Middle frontal gyrus (tissue), 1 donor: Measurements from ENCODE around the gene TMEM94.

Source experiments
- DNase-seq: peaks from one replicate; pipeline ENCODE4 v3.0.0-alpha.2; 2015; ENCODE audit warnings: low spot score; ENCODE audit errors: extremely low spot score

The TMEM94 gene

GRCh38 chr17:75524269-75524969 lies 68.0 kb downstream of the TMEM94 start:
- no peak for DNase-seq

GRCh38 chr17:75524970-75525805 lies 68.8 kb downstream of the TMEM94 start, which contains the start of gene LLGL2:
TSS of gene LLGL2 (plus strand) at chr17:75525697. CDS start at chr17:75543427, 17,730 bp downstream.
- DNase-seq = no peak

DNA sequence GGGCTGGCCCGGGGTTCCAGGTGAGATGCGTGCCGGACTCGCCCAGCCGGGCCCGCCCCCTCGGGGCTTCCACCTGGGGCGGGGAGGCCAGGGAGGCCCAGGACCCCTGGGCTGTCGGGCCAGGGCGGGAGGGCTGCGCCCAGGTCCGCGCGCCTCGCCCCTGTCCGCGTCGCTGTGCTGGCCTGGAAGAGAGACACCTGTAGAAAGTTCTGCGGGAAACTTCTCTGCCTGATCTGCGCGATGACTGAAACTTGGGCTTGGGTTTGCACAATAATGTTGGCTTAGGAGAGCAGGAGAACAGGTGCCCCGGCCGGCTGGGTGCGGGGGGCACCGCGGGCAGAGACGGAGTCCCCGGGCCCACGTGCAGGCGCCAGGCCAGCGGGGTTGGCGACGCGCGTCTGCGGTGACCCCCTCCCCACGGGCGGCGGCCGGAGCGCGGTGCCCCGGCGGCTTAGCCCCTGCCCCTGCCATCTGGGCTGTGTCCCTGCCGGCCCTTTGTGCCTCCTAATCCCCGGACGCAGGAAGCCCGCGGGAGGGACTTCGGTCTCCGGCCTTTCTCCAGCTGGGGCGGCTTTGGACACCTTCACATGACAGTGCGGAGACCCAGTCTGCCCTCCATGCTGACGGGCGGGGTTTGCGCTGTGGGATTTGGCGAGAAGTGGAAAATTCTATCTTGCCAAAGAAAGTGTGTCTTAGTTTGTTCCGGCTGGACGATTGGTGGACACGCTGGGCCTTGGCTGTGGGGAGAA lies 69.5 kb downstream of the TMEM94 start:
- no peak for DNase-seq

DNA sequence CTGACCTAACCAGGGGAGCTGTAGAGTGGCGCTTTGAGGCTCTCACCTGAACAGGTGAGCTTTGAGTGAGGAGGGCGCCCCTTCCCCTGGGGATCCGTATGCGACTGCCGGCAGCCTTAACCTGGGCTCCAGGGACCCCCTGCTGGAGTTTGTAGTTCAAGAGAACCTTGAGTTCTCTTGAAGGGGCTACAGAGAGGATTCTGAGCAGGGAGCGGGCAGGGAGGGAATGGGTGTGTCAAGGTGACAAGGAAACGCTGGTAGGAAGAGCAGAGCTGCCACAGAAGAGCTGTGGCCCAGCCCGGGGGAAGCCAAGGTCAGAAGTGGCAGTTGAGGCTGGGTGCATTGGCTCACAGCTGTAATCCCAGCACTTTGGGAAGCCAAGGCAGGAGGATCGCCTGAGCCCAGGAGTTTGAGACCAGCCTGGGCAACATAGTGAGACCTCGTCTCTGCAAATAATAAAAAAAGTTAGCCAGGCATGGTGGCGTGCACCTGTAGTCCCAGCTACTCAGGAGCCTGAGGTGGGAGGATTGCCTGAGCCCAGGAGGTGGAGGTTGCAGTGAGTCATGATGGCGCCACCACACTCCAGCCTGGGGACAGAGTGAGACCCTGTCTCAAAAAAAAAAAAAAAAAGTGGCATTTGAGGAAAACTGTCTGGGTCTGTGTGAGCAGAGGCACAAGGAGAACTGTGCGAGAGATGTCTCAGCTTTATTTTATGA lies 70.3 kb downstream of the TMEM94 start:
- DNase-seq = no peak

DNA sequence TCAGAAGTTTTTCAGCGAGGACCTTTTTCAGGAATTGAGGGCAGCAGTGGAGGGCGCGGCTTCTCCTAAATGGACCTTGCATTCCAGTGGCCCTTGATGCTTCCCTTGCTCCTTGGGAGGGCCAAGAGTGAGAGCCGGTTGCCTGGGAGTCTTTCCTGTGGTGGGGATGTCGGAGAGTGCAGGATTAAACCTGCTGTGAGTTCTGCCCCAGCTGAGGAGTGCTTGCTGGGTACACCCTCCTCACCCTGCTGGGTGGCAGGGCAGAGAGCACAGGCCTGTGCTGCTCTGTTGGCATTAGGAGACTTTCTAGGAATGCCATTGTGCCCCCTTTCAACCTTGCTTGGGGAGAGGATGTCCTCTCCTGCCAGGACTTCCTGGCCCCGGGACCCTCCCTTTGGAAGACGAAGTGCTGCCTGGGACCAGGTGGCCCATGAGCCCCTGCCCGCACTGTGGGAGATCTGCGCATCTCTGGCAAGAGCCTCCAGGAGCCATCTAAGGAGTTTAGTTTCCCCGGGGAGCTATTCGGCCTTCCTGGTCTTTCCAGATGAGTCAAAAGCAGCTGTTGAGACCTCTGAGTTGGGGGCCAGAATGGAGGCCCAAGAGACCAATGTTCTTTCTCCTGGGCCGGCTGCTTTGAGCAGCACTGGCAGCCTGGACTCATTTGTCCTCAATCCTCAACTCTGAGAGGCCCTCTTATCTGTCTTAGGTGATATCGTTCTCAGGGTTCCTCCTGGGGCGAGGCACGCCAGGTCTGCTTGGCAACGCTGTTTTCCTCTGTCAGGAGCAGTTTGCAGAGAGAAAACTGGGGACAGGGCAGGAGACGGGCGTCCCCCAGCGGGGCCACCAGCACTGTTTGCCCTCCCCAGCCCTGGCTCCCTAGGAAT lies 74.6 kb downstream of the TMEM94 start:
- DNase-seq = no peak

DNA sequence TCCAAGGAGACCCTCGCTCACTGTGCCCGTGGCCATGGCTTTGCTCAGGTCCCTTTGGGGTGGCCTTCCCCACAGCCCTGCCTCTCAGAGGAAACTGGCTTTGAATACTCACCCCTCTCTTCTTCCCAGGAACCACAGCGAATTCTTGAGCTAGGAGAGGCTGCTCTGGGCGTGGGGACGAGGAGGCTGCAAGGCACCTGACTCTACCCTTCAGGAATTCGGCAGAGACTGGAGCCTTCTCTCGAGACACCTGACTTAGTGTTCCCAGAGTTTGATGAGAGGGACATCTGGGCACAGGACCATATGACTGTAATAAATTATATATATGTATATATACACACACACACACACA lies 75.3 kb downstream of the TMEM94 start:
- no peak for DNase-seq

- no peak for DNase-seq
These were observed 78.7 kb downstream of the TMEM94 start for GRCh38 chr17:75535119-75535537.

GRCh38 chr17:75535871-75536270 lies 79.4 kb downstream of the TMEM94 start:
- DNase-seq = no peak

DNA sequence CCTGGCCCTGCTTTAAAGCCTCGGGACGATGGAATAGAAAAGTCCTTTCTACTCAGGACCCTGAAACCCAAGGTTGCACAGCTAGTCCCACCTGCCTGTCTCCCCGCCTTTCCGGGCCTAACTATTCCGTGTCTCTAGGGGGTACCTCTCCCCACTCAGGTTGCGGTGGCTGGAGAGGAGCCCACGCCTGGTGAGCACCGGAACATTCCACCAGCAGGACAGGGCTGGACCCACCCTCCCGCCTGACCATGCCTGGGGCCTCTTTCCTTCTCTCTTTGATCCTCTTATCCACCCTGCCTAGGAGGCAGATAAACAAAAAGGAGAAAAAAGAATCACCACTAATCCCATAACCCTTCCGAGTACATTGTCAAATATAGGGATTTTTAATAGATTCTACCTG lies 79.9 kb downstream of the TMEM94 start:
- DNase-seq = no peak

GRCh38 chr17:75539967-75540729 lies 83.7 kb downstream of the TMEM94 start:
- no peak for DNase-seq

DNA sequence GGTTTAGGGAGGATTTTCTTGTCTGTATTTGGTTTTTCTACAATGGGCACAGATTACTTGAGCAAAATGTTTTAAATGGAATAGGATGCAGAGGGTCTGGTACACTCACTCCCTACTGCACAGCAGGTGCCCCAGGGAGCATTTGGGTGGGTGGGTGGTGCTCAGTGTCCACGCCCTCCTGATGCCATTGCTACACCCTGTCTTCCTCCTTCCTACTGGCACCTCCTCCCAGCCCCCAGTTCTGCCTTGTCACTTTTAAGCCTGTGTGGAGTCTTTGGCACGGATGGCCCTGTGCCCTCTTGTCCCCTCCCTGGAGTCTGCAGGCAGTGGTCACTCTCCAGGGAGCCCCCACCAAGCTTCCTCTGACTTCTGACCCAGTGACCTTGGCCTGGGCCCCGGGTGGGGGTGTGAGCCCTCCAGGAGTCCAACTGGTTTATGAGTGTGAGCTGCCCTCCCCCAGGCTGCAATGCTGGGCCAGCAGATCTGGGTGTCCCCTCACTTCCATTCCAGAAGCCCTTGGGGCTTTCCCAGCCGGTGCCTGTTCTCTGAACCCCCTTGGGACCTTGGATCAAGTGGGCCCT lies 84.6 kb downstream of the TMEM94 start:
- no peak for DNase-seq

- DNase-seq = no peak
These were observed 85.8 kb downstream of the TMEM94 start for GRCh38 chr17:75542229-75542628.

- DNase-seq = no peak
These were observed 86.4 kb downstream of the TMEM94 start for GRCh38 chr17:75542728-75543336.

DNA sequence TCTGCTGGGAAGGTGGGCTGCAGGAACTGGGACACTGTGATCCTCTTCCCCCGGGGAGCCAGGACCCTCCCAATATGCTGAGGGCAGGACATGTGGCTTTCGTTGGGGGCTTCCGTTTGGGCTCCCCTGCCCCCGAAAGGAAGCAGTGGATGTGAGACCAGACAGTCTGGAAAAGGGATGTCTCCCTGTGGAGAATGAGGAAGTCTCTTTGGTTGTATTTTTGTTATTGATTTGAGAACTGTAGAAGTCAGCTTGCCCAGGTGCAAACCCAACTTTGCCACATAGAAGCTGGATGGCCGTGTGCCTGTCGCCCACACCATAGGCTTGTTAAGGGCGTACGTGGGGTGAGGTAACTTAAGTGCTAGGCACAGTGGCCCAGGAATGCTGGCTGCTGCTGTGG lies 87.8 kb downstream of the TMEM94 start:
- DNase-seq = no peak

GRCh38 chr17:75546181-75546580 lies 89.7 kb downstream of the TMEM94 start:
- DNase-seq = no peak

- no peak for DNase-seq
These were observed 90.7 kb downstream of the TMEM94 start for GRCh38 chr17:75547091-75547490.

- no peak for DNase-seq
These were observed 92.4 kb downstream of the TMEM94 start for GRCh38 chr17:75548813-75549212.
